ENCODE data around the gene REEP6.

DNA sequence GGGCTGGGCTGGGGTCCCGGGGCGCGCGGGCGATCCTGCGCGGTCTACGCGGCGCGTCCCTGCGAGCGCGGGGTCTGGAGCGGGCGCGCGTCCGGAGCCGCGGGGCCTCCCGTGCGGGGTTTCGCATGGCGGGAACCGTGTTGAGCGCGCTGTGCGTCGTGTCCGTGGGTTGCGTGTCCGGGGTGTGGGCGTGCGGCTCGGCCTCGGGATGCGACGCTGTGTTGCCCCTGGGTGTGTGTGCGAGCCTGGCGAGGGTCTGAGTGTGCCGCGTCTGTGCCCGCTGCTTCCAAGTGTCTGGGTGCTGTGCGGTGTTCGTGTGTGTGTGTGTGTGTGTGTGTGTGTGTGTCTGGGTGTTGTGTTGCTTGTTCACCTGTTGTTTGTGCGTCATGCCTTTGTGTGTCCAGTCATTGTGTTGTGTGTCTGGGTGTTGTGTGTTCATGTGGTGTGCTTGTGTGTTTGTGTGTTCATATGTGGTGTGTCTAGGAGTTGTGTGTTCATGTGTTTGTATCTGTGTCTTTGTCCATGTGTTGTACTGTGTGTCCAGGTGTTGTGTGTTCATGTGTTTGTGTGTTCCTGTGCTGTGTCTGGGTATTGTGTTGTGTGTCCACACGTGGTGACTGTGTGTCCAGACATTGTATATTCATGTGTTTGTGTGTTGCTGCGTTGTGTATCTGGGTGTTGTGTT lies 33.4 kb downstream of the REEP6 start:
- TF ChIP-seq CTCF (IDR thresholded peaks at IDR 0.05) (no peak), POLR2A (IDR thresholded peaks at IDR 0.05) (no peak)
